ENCODE measurements around the gene CEACAM6.

CEACAM6 gene

GRCh38 chr19:41784312-41784711 is 29.0 kb downstream of the CEACAM6 start:
- H3K9me2 ChIP-seq (replicated peaks; ENCODE audit: low read depth, low read length), result no peaks in the 10 kb centered on the region
- peak overlapping the region; percentile 59 for H3K4me2 ChIP-seq (ENCODE audit: low read depth, low read length, poor library complexity, severe bottlenecking)
- peak overlapping the region; percentile 86; the same call in 1 of the 2 replicates for H2AFZ ChIP-seq (ENCODE audit: low read length)
- H3K9me3 ChIP-seq (ENCODE audit: insufficient read depth, low read depth, low read length), result no peaks in the 10 kb centered on the region
- H3K27me3 ChIP-seq (ENCODE audit: insufficient read depth, low read length, poor library complexity, severe bottlenecking), result no peaks in the 10 kb centered on the region
- no peaks in the 10 kb centered on the region for H3K79me2 ChIP-seq (ENCODE audit: insufficient read depth, low read length)
- H3F3A ChIP-seq (ENCODE audit: low read depth), result no peaks in the 10 kb centered on the region
- H4K20me1 ChIP-seq (ENCODE audit: insufficient read depth, low read length, poor library complexity, severe bottlenecking), result no peaks in the 10 kb centered on the region
- no peak overlapping the region for H3K9ac ChIP-seq (ENCODE audit: low read depth, low read length, poor library complexity, severe bottlenecking)
- no peak overlapping the region for H3K4me3 ChIP-seq (ENCODE audit: low read length, poor library complexity, severe bottlenecking)
- TF ChIP-seq EZH2phosphoT487 (IDR thresholded peaks at IDR 0.05; ENCODE audit: borderline replicate concordance), result no peak
- TF ChIP-seq, protein P1, sequence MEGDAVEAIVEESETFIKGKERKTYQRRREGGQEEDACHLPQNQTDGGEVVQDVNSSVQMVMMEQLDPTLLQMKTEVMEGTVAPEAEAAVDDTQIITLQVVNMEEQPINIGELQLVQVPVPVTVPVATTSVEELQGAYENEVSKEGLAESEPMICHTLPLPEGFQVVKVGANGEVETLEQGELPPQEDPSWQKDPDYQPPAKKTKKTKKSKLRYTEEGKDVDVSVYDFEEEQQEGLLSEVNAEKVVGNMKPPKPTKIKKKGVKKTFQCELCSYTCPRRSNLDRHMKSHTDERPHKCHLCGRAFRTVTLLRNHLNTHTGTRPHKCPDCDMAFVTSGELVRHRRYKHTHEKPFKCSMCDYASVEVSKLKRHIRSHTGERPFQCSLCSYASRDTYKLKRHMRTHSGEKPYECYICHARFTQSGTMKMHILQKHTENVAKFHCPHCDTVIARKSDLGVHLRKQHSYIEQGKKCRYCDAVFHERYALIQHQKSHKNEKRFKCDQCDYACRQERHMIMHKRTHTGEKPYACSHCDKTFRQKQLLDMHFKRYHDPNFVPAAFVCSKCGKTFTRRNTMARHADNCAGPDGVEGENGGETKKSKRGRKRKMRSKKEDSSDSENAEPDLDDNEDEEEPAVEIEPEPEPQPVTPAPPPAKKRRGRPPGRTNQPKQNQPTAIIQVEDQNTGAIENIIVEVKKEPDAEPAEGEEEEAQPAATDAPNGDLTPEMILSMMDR (conservative IDR thresholded peaks at IDR 0.05; ENCODE audit: low read length), result no peak
- H3K36me3 ChIP-seq (ENCODE audit: insufficient read depth, low read length), result no peaks in the 10 kb centered on the region
- H3K4me1 ChIP-seq (ENCODE audit: insufficient read depth, low read length, poor library complexity, severe bottlenecking), result peaks cover 14% of the 10 kb centered on the region

GRCh38 chr19:41784743-41785142 is 29.4 kb downstream of the CEACAM6 start:
- H3K79me2 ChIP-seq (ENCODE audit: insufficient read depth, low read length), result no peaks in the 10 kb centered on the region
- peak overlapping the region; percentile 59 for H3K4me2 ChIP-seq (ENCODE audit: low read depth, low read length, poor library complexity, severe bottlenecking)
- H3K36me3 ChIP-seq (ENCODE audit: insufficient read depth, low read length), result no peaks in the 10 kb centered on the region
- TF ChIP-seq EZH2phosphoT487 (IDR thresholded peaks at IDR 0.05; ENCODE audit: borderline replicate concordance), result no peak
- TF ChIP-seq, protein P1 (conservative IDR thresholded peaks at IDR 0.05; ENCODE audit: low read length), result no peak
- no peaks in the 10 kb centered on the region for H4K20me1 ChIP-seq (ENCODE audit: insufficient read depth, low read length, poor library complexity, severe bottlenecking)
- no peaks in the 10 kb centered on the region for H3K27me3 ChIP-seq (ENCODE audit: insufficient read depth, low read length, poor library complexity, severe bottlenecking)
- no peaks in the 10 kb centered on the region for H3F3A ChIP-seq (ENCODE audit: low read depth)
- peak overlapping the region; percentile 23 for H3K4me3 ChIP-seq (ENCODE audit: low read length, poor library complexity, severe bottlenecking)
- H2AFZ ChIP-seq (ENCODE audit: low read length), result peak overlapping the region; percentile 86
- no peaks in the 10 kb centered on the region for H3K9me3 ChIP-seq (ENCODE audit: insufficient read depth, low read depth, low read length)
- peaks cover 14% of the 10 kb centered on the region for H3K4me1 ChIP-seq (ENCODE audit: insufficient read depth, low read length, poor library complexity, severe bottlenecking)
- H3K9ac ChIP-seq (ENCODE audit: low read depth, low read length, poor library complexity, severe bottlenecking), result no peak overlapping the region
- no peaks in the 10 kb centered on the region for H3K9me2 ChIP-seq (replicated peaks; ENCODE audit: low read depth, low read length)

DNA sequence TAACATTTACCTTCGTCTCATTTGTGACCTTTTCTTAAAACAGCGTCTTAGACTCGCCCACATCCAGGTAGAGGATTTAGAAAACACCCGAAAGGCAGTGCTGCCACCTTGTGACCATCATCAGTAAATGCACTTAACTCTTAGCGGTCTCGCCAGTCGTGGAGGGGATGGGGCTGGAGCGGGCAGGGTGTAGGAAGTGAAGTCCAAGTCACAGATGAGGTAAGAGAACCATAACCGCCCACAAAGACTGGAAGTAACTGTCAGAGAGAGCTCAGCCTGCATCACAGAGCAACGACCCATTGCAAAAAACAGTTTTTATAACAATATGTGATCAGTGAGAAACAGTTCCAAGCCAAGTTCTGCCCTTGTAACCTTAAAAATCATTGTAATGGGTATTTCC is 30.3 kb downstream of the CEACAM6 start:
- peak overlapping the region; percentile 86 for H2AFZ ChIP-seq (ENCODE audit: low read length)
- H3K36me3 ChIP-seq (ENCODE audit: insufficient read depth, low read length), result no peaks in the 10 kb centered on the region
- peaks cover 14% of the 10 kb centered on the region for H3K4me1 ChIP-seq (ENCODE audit: insufficient read depth, low read length, poor library complexity, severe bottlenecking)
- TF ChIP-seq, protein P1 (conservative IDR thresholded peaks at IDR 0.05; ENCODE audit: low read length), result peak; percentile 92
- no peak for TF ChIP-seq EZH2phosphoT487 (IDR thresholded peaks at IDR 0.05; ENCODE audit: borderline replicate concordance)
- no peaks in the 10 kb centered on the region for H3K9me2 ChIP-seq (replicated peaks; ENCODE audit: low read depth, low read length)
- no peaks in the 10 kb centered on the region for H3K9me3 ChIP-seq (ENCODE audit: insufficient read depth, low read depth, low read length)
- no peaks in the 10 kb centered on the region for H3F3A ChIP-seq (ENCODE audit: low read depth)
- peak overlapping the region; percentile 59 for H3K4me2 ChIP-seq (ENCODE audit: low read depth, low read length, poor library complexity, severe bottlenecking)
- H4K20me1 ChIP-seq (ENCODE audit: insufficient read depth, low read length, poor library complexity, severe bottlenecking), result no peaks in the 10 kb centered on the region
- H3K4me3 ChIP-seq (ENCODE audit: low read length, poor library complexity, severe bottlenecking), result peak overlapping the region; percentile 23
- no peak overlapping the region for H3K9ac ChIP-seq (ENCODE audit: low read depth, low read length, poor library complexity, severe bottlenecking)
- H3K79me2 ChIP-seq (ENCODE audit: insufficient read depth, low read length), result no peaks in the 10 kb centered on the region
- no peaks in the 10 kb centered on the region for H3K27me3 ChIP-seq (ENCODE audit: insufficient read depth, low read length, poor library complexity, severe bottlenecking)

Data from Loucy (cell line).